ENCODE data around the gene ANKRD30A. TPM values are rescaled to one million over a fixed set of nuclear protein-coding genes. Genes with fewer than 3 reads are reported as not detected.
"Not testable (repeated sequence)": the region's sequence is repeated elsewhere in the genome, so short reads cannot be mapped to it uniquely, and the experiment has no call there.

Gene ANKRD30A
- polyA plus RNA-seq, 2 donors, result not detected

DNA sequence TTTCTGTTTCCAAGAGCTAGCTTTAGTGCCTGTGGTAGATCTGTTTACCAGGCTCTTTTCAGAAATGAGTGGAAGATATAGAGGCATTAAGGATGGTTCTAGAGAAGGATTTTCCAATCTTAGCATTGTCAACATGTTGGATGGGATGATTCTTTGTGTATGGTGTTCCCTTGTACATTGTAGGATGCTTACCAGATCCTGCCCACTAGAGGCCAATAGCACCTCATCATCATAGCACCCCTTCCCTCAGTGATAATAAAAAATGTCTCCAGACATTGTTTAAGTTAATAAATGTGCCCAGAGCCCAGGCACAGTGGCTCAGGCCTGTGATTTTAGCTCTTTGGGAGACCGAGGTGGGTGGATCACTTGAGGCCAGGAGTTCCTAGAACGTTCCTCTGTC is 121.2 kb downstream of the ANKRD30A start:
- peaks cover 0 to 5% of the 10 kb centered on the region in 2 donors for H3K9me3 ChIP-seq (ENCODE audit: control insufficient read depth in 2 of 2, insufficient read depth in 1 of 2, low read depth in 1 of 2, low read length in 1 of 2)
- H3K27me3 ChIP-seq (ENCODE audit: control insufficient read depth in 1 of 2, insufficient read depth in 2 of 2, low read length in 2 of 2), result no peaks in the 10 kb centered on the region
- H3K36me3 ChIP-seq (ENCODE audit: control insufficient read depth in 2 of 2, insufficient read depth in 2 of 2, low read length in 1 of 2), result no peaks in the 10 kb centered on the region
- H3K27ac ChIP-seq (ENCODE audit: low read depth in 2 of 2, low read length in 1 of 2), result no peak overlapping the region
- no peak overlapping the region for H3K4me3 ChIP-seq (ENCODE audit: low read depth in 1 of 2, low read length in 2 of 2)
- H3K4me1 ChIP-seq (ENCODE audit: control insufficient read depth in 2 of 2, insufficient read depth in 2 of 2, low read length in 1 of 2), result no peaks in the 10 kb centered on the region
- 50 to 68% methylated on average over 2 of the region's 2 CpGs for WGBS, 2 donors

GRCh38 chr10:37255837-37256236 is 130.4 kb downstream of the ANKRD30A start:
- 45 to 65% methylated on average over 3 of the region's 3 CpGs for WGBS, 2 donors
- H3K27me3 ChIP-seq (ENCODE audit: control insufficient read depth in 1 of 2, insufficient read depth in 2 of 2, low read length in 2 of 2); H3K4me1 ChIP-seq (ENCODE audit: control insufficient read depth in 2 of 2, insufficient read depth in 2 of 2, low read length in 1 of 2): not testable (repeated sequence)

GRCh38 chr10:37263304-37263703 is 137.9 kb downstream of the ANKRD30A start:
- Histone ChIP-seq H3K9me3 (ENCODE audit: control insufficient read depth in 2 of 2, insufficient read depth in 1 of 2, low read depth in 1 of 2, low read length in 1 of 2) (no peaks in the 10 kb centered on the region), H3K27me3 (ENCODE audit: control insufficient read depth in 1 of 2, insufficient read depth in 2 of 2, low read length in 2 of 2) (no peaks in the 10 kb centered on the region), H3K36me3 (ENCODE audit: control insufficient read depth in 2 of 2, insufficient read depth in 2 of 2, low read length in 1 of 2) (no peaks in the 10 kb centered on the region), H3K27ac (ENCODE audit: low read depth in 2 of 2, low read length in 1 of 2) (no peak overlapping the region), H3K4me3 (ENCODE audit: low read depth in 1 of 2, low read length in 2 of 2) (no peak overlapping the region), H3K4me1 (ENCODE audit: control insufficient read depth in 2 of 2, insufficient read depth in 2 of 2, low read length in 1 of 2) (no peaks in the 10 kb centered on the region)
- WGBS, 2 donors, result 74% methylated on average over 5 of the region's 5 CpGs

More at GRCh38 chr10:37255837-37256236, 130.4 kb downstream of the ANKRD30A start:
- H3K27ac ChIP-seq (ENCODE audit: low read depth in 2 of 2, low read length in 1 of 2); H3K36me3 ChIP-seq (ENCODE audit: control insufficient read depth in 2 of 2, insufficient read depth in 2 of 2, low read length in 1 of 2); H3K9me3 ChIP-seq (ENCODE audit: control insufficient read depth in 2 of 2, insufficient read depth in 1 of 2, low read depth in 1 of 2, low read length in 1 of 2); H3K4me3 ChIP-seq (ENCODE audit: low read depth in 1 of 2, low read length in 2 of 2): not testable (repeated sequence)

DNA sequence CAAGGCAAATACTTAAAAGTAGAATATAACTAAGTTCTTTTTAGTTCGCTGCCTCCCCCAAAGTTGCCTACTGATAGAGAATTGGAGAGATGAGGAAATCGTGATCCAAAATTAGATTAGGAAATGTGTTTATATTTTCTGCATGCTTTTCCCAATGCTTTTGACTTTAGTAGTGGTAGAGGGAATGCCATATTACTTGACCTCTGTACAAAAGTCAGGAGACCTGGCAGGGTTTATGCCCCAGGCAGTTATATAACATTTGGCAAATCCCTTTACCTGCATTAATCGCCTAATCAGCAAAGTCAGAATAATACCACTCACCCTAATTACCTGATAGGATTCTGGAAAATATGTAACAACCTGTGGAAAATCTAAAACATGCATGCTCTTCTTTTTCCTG is 142.9 kb downstream of the ANKRD30A start:
- H3K4me1 ChIP-seq (ENCODE audit: control insufficient read depth in 2 of 2, insufficient read depth in 2 of 2, low read length in 1 of 2), result no peaks in the 10 kb centered on the region
- H3K4me3 ChIP-seq (ENCODE audit: low read depth in 1 of 2, low read length in 2 of 2), result no peak overlapping the region
- no peaks in the 10 kb centered on the region for H3K36me3 ChIP-seq (ENCODE audit: control insufficient read depth in 2 of 2, insufficient read depth in 2 of 2, low read length in 1 of 2)
- H3K9me3 ChIP-seq (ENCODE audit: control insufficient read depth in 2 of 2, insufficient read depth in 1 of 2, low read depth in 1 of 2, low read length in 1 of 2), result no peaks in the 10 kb centered on the region
- 54 to 68% methylated on average over 3 of the region's 3 CpGs for WGBS, 2 donors
- no peak overlapping the region for H3K27ac ChIP-seq (ENCODE audit: low read depth in 2 of 2, low read length in 1 of 2)
- no peaks in the 10 kb centered on the region for H3K27me3 ChIP-seq (ENCODE audit: control insufficient read depth in 1 of 2, insufficient read depth in 2 of 2, low read length in 2 of 2)

GRCh38 chr10:37269554-37270256 is 144.3 kb downstream of the ANKRD30A start:
- 55 to 60% methylated on average over 5 of the region's 5 CpGs for WGBS, 2 donors
- Histone ChIP-seq H3K4me1 (ENCODE audit: control insufficient read depth in 2 of 2, insufficient read depth in 2 of 2, low read length in 1 of 2) (no peaks in the 10 kb centered on the region), H3K9me3 (ENCODE audit: control insufficient read depth in 2 of 2, insufficient read depth in 1 of 2, low read depth in 1 of 2, low read length in 1 of 2) (peaks cover 0 to 2% of the 10 kb centered on the region in 2 donors), H3K4me3 (ENCODE audit: low read depth in 1 of 2, low read length in 2 of 2) (no peak overlapping the region), H3K36me3 (ENCODE audit: control insufficient read depth in 2 of 2, insufficient read depth in 2 of 2, low read length in 1 of 2) (no peaks in the 10 kb centered on the region), H3K27ac (ENCODE audit: low read depth in 2 of 2, low read length in 1 of 2) (no peak overlapping the region), H3K27me3 (ENCODE audit: control insufficient read depth in 1 of 2, insufficient read depth in 2 of 2, low read length in 2 of 2) (no peaks in the 10 kb centered on the region)

DNA sequence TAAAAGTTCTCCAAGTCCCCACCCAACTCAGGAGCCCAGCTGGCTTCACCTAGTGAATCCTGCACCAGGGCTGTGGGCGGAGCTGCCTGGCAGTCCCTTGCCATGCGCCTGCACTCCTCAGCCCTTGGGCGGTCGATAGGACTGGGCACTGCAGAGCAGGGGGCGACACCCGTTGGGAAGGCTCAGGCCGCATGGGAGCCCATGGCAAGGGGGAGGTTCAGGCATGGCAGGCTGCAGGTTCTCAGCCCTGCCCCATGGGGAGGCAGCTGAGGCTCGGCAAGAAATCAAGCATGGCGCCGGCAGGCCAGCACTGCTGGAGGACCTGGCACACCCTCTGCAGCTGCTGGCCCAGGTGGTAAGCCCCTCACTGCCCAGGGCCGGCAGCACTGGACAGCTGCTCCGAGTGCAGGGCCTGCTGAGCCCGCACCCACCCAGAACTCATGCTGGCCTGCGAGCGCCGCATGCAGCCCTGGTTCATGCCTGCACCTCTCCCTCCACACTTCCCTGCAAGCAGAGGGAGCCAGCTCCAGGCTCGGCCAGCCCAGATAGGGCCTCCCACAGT is 149.9 kb downstream of the ANKRD30A start:
- H3K9me3 ChIP-seq (ENCODE audit: control insufficient read depth in 2 of 2, insufficient read depth in 1 of 2, low read depth in 1 of 2, low read length in 1 of 2), result peaks cover 7 to 8% of the 10 kb centered on the region in 2 donors
- H3K27me3 ChIP-seq (ENCODE audit: control insufficient read depth in 1 of 2, insufficient read depth in 2 of 2, low read length in 2 of 2), result no peaks in the 10 kb centered on the region
- no peaks in the 10 kb centered on the region for H3K4me1 ChIP-seq (ENCODE audit: control insufficient read depth in 2 of 2, insufficient read depth in 2 of 2, low read length in 1 of 2)
- H3K27ac ChIP-seq (ENCODE audit: low read depth in 2 of 2, low read length in 1 of 2), result no peak overlapping the region
- no peaks in the 10 kb centered on the region for H3K36me3 ChIP-seq (ENCODE audit: control insufficient read depth in 2 of 2, insufficient read depth in 2 of 2, low read length in 1 of 2)
- 90 to 93% methylated on average over 16 to 17 of the region's 17 CpGs for WGBS, 2 donors
- no peak overlapping the region for H3K4me3 ChIP-seq (ENCODE audit: low read depth in 1 of 2, low read length in 2 of 2)

DNA sequence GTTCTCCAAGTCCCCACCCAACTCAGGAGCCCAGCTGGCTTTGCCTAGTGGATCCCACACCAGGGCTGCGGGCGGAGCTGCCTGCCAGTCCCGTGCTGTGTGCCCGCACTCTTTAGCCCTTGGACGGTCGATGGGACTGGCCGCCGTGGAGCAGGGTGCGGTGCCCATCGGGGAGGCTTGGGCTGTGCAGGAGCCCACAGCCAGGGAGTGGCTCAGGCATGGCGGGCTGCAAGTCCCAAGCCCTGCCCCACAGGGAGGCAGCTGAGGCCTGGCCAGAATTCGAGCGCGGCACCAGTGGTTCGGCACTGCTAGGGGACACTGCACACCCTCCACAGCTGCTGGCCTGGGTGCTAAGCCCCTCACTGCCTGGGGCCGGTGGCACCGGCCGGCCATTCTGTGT is 159.7 kb downstream of the ANKRD30A start:
- no peaks in the 10 kb centered on the region for H3K4me1 ChIP-seq (ENCODE audit: control insufficient read depth in 2 of 2, insufficient read depth in 2 of 2, low read length in 1 of 2)
- WGBS, 2 donors, result 93 to 94% methylated on average over 16 to 18 of the region's 18 CpGs
- H3K4me3 ChIP-seq (ENCODE audit: low read depth in 1 of 2, low read length in 2 of 2), result no peak overlapping the region
- H3K36me3 ChIP-seq (ENCODE audit: control insufficient read depth in 2 of 2, insufficient read depth in 2 of 2, low read length in 1 of 2), result no peaks in the 10 kb centered on the region
- H3K9me3 ChIP-seq (ENCODE audit: control insufficient read depth in 2 of 2, insufficient read depth in 1 of 2, low read depth in 1 of 2, low read length in 1 of 2), result peaks cover 4 to 11% of the 10 kb centered on the region in 2 donors
- no peaks in the 10 kb centered on the region for H3K27me3 ChIP-seq (ENCODE audit: control insufficient read depth in 1 of 2, insufficient read depth in 2 of 2, low read length in 2 of 2)
- H3K27ac ChIP-seq (ENCODE audit: low read depth in 2 of 2, low read length in 1 of 2), result no peak overlapping the region

DNA sequence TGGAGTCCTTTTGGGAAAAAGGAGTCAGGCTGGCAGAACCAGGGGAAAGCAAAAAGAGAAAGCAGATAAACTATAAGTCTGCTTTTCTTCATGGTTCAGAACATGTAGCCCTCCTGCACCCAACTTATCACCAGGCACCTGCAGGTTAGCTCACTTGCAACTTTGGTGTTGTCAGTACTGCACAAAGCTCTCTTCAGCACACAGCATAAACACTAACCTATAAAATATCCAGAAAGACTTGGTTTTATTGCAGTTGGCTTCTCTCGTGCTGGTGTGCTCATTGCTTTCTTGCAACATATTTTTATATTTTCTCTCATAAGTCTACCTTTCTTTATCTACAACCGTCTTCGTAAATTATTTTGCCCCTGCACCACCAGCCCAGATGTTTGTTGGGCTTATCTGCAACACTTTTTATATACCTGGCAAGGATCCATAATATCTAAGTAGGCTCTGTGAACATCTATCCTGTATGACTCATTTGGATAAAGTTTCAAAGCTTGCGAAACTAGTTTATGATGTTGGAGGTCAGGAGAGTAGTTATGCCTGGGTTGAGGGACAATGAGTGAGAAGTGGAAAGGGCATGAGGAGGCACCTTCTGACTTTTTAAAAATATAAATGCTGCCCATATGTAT is 164.6 kb downstream of the ANKRD30A start:
- Histone ChIP-seq H3K4me1 (ENCODE audit: control insufficient read depth in 2 of 2, insufficient read depth in 2 of 2, low read length in 1 of 2) (no peaks in the 10 kb centered on the region), H3K36me3 (ENCODE audit: control insufficient read depth in 2 of 2, insufficient read depth in 2 of 2, low read length in 1 of 2) (no peaks in the 10 kb centered on the region), H3K9me3 (ENCODE audit: control insufficient read depth in 2 of 2, insufficient read depth in 1 of 2, low read depth in 1 of 2, low read length in 1 of 2) (peaks cover 3 to 8% of the 10 kb centered on the region in 2 donors), H3K27ac (ENCODE audit: low read depth in 2 of 2, low read length in 1 of 2) (no peak overlapping the region), H3K4me3 (ENCODE audit: low read depth in 1 of 2, low read length in 2 of 2) (no peak overlapping the region), H3K27me3 (ENCODE audit: control insufficient read depth in 1 of 2, insufficient read depth in 2 of 2, low read length in 2 of 2) (no peaks in the 10 kb centered on the region)
- WGBS, 2 donors, result 71 to 84% methylated on average over 4 of the region's 4 CpGs

GRCh38 chr10:37301271-37301670 is 175.9 kb downstream of the ANKRD30A start:
- WGBS, 2 donors, result 50 to 55% methylated on average over 2 of the region's 2 CpGs
- H3K9me3 ChIP-seq (ENCODE audit: control insufficient read depth in 2 of 2, insufficient read depth in 1 of 2, low read depth in 1 of 2, low read length in 1 of 2), result peaks cover 0 to 11% of the 10 kb centered on the region in 2 donors
- no peaks in the 10 kb centered on the region for H3K36me3 ChIP-seq (ENCODE audit: control insufficient read depth in 2 of 2, insufficient read depth in 2 of 2, low read length in 1 of 2)

More at GRCh38 chr10:37301271-37301670, 175.9 kb downstream of the ANKRD30A start:
- Histone ChIP-seq H3K4me1 (ENCODE audit: control insufficient read depth in 2 of 2, insufficient read depth in 2 of 2, low read length in 1 of 2) (no peaks in the 10 kb centered on the region), H3K27me3 (ENCODE audit: control insufficient read depth in 1 of 2, insufficient read depth in 2 of 2, low read length in 2 of 2) (no peaks in the 10 kb centered on the region), H3K4me3 (ENCODE audit: low read depth in 1 of 2, low read length in 2 of 2) (no peak overlapping the region), H3K27ac (ENCODE audit: low read depth in 2 of 2, low read length in 1 of 2) (no peak overlapping the region)

Data from esophagus (tissue), 2 donors.